GM20000 (cell line): ENCODE data around the gene ADM5.

Experiments
- DNase-seq: peaks from one replicate; pipeline ENCODE4 v3.0.0; 2012; ENCODE audit warnings: low spot score
- TF ChIP-seq, protein P1 (sequence below): IDR thresholded peaks from 2 replicates; pipeline ENCODE4 v1.5.1; 2012; ENCODE audit warnings: mild to moderate bottlenecking, control low read depth; ENCODE audit errors: extremely low read depth, missing control alignments

ADM5 gene

DNA sequence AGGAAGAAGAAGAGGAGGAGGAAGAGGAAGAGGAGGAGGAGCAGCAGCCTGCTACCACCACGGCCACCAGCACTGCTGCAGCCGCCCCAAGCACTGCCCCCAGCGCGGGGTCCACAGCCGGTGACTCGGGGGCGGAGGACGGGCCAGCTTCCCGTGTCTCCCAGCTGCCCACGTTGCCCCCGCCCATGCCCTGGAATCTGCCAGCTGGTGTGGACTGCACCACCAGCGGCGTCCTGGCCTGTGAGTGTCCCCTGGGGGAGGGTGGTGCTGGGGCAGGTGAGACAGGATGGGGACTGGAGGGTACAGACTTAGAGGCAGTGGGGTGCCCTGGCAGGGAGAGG, 36.0 kb upstream of the ADM5 start:
- TF ChIP-seq, protein P1, sequence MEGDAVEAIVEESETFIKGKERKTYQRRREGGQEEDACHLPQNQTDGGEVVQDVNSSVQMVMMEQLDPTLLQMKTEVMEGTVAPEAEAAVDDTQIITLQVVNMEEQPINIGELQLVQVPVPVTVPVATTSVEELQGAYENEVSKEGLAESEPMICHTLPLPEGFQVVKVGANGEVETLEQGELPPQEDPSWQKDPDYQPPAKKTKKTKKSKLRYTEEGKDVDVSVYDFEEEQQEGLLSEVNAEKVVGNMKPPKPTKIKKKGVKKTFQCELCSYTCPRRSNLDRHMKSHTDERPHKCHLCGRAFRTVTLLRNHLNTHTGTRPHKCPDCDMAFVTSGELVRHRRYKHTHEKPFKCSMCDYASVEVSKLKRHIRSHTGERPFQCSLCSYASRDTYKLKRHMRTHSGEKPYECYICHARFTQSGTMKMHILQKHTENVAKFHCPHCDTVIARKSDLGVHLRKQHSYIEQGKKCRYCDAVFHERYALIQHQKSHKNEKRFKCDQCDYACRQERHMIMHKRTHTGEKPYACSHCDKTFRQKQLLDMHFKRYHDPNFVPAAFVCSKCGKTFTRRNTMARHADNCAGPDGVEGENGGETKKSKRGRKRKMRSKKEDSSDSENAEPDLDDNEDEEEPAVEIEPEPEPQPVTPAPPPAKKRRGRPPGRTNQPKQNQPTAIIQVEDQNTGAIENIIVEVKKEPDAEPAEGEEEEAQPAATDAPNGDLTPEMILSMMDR: no peak
- DNase-seq: no peak

GRCh38 chr19:49654581-49654980, 34.8 kb upstream of the ADM5 start:
- TF ChIP-seq, protein P1: no peak
- no peak for DNase-seq

GRCh38 chr19:49655570-49656455, 33.6 kb upstream of the ADM5 start:
- TF ChIP-seq, protein P1: no peak

GRCh38 chr19:49656456-49657109, 32.8 kb upstream of the ADM5 start:
- TF ChIP-seq, protein P1: no peak
- DNase-seq: no peak

More at GRCh38 chr19:49655570-49656455, 33.6 kb upstream of the ADM5 start:
- no peak for DNase-seq

- no peak for DNase-seq
- TF ChIP-seq, protein P1: no peak
These were observed 31.8 kb upstream of the ADM5 start for GRCh38 chr19:49657493-49658138.

DNA sequence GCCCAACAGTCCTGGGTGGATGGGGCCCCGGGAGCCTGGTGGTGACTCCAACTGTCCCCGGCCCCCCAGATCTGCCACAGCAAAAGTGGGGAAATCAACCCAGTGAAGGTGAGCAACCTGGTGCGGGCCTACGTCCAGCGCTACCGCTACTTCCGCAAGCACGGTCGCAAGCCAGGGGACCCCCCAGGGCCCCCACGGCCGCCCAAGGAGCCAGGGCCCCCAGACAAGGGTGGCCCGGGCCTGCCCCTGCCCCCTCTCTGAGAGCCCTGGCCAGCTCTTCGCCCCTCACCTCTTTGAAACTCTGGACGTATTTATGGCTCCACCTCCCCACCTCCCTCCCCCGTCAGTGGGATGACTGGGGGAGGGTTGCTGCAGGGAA, 31.3 kb upstream of the ADM5 start:
- TF ChIP-seq, protein P1: no peak

More for the DNA sequence above, 31.3 kb upstream of the ADM5 start:
- no peak for DNase-seq
